ENCODE data around the gene RASAL2. TPM values are rescaled to one million over a fixed set of nuclear protein-coding genes. Genes with fewer than 3 reads are reported as not detected.

The RASAL2 gene
- total RNA-seq, 4 donors from 2014 or later, result 17.0 to 27.4 (median 20.2) TPM

DNA sequence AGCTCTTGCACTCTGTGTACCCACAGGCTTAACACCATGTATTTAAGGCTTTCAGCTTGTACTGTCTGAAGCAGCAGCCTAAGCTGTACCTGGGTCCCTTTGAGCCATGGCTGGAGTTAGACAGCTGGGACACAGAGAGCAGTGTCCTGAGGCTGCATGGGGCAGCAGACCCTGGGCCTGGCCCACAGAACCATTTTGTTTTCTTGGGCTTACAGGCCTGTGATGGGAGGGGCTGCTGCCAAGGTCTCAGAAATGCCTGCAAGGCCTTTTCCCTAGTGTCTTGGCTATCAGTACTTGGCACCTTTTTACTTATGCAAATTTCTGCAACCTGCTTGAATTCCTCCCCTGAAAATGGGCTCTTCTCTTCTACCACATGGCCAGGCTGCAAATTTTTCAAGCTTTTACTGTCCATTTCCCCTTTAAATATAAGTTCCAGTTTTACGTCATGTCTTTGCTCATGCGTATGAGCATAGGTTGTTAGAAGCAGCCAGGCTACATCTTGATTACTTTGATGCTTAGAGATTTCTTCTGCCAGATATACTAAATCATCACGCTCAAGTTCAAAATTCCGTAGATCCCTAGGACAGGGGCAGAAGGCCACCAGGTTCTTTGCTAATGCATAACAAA lies 259.0 kb downstream of the RASAL2 start:
- no peaks in the 10 kb centered on the region for H3K27me3 ChIP-seq
- no peaks in the 10 kb centered on the region for H3K4me1 ChIP-seq
- no peak for ATAC-seq
- no peak overlapping the region for H3K4me3 ChIP-seq
- peaks cover 0 to 11% (median 0%) of the 10 kb centered on the region in 3 donors for H3K9me3 ChIP-seq
- 90 to 95% methylated on average over 2 to 4 of the region's 4 CpGs for WGBS, 2 donors (ENCODE audit: low coverage in 1 of 2)
- no peak for TF ChIP-seq POLR2A (IDR thresholded peaks at IDR 0.05)
- TF ChIP-seq, protein P1, sequence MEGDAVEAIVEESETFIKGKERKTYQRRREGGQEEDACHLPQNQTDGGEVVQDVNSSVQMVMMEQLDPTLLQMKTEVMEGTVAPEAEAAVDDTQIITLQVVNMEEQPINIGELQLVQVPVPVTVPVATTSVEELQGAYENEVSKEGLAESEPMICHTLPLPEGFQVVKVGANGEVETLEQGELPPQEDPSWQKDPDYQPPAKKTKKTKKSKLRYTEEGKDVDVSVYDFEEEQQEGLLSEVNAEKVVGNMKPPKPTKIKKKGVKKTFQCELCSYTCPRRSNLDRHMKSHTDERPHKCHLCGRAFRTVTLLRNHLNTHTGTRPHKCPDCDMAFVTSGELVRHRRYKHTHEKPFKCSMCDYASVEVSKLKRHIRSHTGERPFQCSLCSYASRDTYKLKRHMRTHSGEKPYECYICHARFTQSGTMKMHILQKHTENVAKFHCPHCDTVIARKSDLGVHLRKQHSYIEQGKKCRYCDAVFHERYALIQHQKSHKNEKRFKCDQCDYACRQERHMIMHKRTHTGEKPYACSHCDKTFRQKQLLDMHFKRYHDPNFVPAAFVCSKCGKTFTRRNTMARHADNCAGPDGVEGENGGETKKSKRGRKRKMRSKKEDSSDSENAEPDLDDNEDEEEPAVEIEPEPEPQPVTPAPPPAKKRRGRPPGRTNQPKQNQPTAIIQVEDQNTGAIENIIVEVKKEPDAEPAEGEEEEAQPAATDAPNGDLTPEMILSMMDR (IDR thresholded peaks at IDR 0.05), result no peak
- TF ChIP-seq EP300 (IDR thresholded peaks at IDR 0.05), result no peak
- no peak for TF ChIP-seq POLR2AphosphoS5 (IDR thresholded peaks at IDR 0.05)
- no peaks in the 10 kb centered on the region for H3K36me3 ChIP-seq
- no peak overlapping the region for H3K27ac ChIP-seq

DNA sequence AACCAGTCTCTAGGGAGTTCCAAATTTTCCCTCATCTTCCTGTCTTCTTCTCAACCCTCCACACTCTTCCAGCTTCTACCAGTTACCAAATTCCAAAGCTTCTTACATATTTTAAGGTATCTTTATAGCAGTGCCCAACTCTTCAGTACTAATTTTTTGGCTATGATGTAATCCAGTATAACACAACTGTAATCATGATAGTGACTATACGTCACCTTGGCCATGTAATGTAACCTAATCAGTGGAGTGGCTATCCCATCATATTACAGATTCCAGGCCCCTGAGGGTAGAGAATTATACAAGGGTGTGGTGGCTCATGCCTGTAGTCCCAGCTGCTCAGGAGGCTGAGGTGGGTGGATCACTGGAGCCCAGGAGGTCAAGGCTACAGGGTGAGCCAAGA lies 259.6 kb downstream of the RASAL2 start:
- Histone ChIP-seq H3K36me3 (no peaks in the 10 kb centered on the region), H3K4me1 (no peaks in the 10 kb centered on the region), H3K4me3 (no peak overlapping the region), H3K27me3 (no peaks in the 10 kb centered on the region), H3K9me3 (peaks cover 0 to 11% (median 0%) of the 10 kb centered on the region in 3 donors), H3K27ac (no peak overlapping the region)
- ATAC-seq, result no peak
- TF ChIP-seq POLR2A (IDR thresholded peaks at IDR 0.05) (no peak), EP300 (IDR thresholded peaks at IDR 0.05) (no peak), POLR2AphosphoS5 (IDR thresholded peaks at IDR 0.05) (no peak)
- TF ChIP-seq, protein P1 (IDR thresholded peaks at IDR 0.05), result no peak
- WGBS, 2 donors (ENCODE audit: low coverage in 1 of 2), result 93% methylated on average over 1 of the region's 1 CpG; no CpG with 5 or more reads in 1 of the 2 donors

DNA sequence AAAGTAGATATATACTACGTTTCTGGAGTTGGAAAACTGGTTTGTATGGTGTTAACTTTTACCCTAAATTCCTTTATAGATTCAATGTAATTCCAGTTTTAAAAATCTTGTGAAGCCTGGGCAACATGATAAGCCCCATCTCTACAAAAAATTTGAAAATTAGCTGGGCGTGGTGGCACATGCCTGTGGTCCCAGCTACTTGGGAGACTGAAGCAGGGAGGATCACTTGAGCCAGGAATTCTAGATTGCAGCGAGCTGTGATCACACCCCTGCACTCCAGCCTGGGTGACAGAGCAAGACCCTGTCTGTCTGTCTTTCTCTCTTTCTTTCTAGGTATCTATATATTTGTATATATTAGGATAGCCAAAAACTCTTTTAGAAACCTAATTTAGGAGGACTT lies 260.9 kb downstream of the RASAL2 start:
- ATAC-seq, result no peak
- no peak for TF ChIP-seq POLR2AphosphoS5 (IDR thresholded peaks at IDR 0.05)
- TF ChIP-seq POLR2A (IDR thresholded peaks at IDR 0.05), result no peak
- TF ChIP-seq EP300 (IDR thresholded peaks at IDR 0.05), result no peak
- TF ChIP-seq, protein P1 (IDR thresholded peaks at IDR 0.05), result no peak
- Histone ChIP-seq H3K4me1 (no peaks in the 10 kb centered on the region), H3K4me3 (no peak overlapping the region), H3K9me3 (peaks cover 0 to 11% (median 0%) of the 10 kb centered on the region in 3 donors), H3K36me3 (no peaks in the 10 kb centered on the region), H3K27me3 (no peaks in the 10 kb centered on the region), H3K27ac (no peak overlapping the region)
- WGBS, 2 donors (ENCODE audit: low coverage in 1 of 2), result 83 to 84% methylated on average over 2 to 3 of the region's 3 CpGs

DNA sequence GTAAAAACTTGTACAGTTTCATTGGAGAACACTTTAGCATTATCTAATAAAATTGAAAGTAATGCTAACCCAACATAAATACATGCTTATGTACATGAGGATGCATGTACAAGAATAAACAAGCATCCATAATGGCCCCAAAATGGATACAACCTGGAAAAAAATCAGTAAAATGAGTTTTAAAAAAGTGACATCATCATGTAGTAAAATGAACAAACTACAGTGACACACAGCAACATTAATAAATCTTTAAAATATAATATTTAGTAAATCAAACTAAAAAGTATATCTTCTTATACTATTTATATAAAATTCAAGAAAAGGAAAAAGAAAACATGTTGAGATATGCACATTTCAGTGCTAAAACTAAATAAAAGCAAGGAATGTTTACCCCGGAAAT lies 262.4 kb downstream of the RASAL2 start:
- no peaks in the 10 kb centered on the region for H3K4me1 ChIP-seq
- no peaks in the 10 kb centered on the region for H3K27me3 ChIP-seq
- H3K27ac ChIP-seq, result no peak overlapping the region
- H3K9me3 ChIP-seq, result peaks cover 0 to 11% (median 0%) of the 10 kb centered on the region in 3 donors
- no peaks in the 10 kb centered on the region for H3K36me3 ChIP-seq
- no peak for ATAC-seq
- no peak overlapping the region for H3K4me3 ChIP-seq
- TF ChIP-seq POLR2AphosphoS5 (IDR thresholded peaks at IDR 0.05), result no peak
- TF ChIP-seq, protein P1 (IDR thresholded peaks at IDR 0.05), result no peak
- TF ChIP-seq EP300 (IDR thresholded peaks at IDR 0.05), result no peak
- no peak for TF ChIP-seq POLR2A (IDR thresholded peaks at IDR 0.05)
- WGBS, 2 donors (ENCODE audit: low coverage in 1 of 2), result 95 to 100% methylated on average over 1 of the region's 1 CpG

DNA sequence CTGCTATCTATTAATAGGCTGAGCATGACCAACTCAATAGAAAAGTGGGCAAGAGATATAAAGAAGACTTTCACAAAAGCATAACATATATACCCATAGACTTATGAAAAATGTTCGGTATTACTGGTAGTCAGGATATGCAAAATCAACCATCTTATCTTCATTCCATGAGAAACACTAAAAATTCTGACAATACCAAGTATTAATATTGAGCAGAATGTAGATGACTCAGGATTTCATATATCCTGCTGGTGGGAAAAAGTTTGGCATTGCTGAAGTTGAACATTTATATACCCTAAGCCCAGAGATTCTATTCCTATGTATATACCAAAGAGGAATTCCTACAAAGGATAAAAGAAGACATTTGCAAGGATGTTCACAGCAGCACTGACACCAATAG lies 264.6 kb downstream of the RASAL2 start:
- Histone ChIP-seq H3K27ac (no peak overlapping the region), H3K27me3 (no peaks in the 10 kb centered on the region), H3K36me3 (no peaks in the 10 kb centered on the region), H3K4me1 (no peaks in the 10 kb centered on the region), H3K9me3 (no peaks in the 10 kb centered on the region), H3K4me3 (no peak overlapping the region)
- no peak for TF ChIP-seq POLR2AphosphoS5 (IDR thresholded peaks at IDR 0.05)
- no peak for TF ChIP-seq POLR2A (IDR thresholded peaks at IDR 0.05)
- TF ChIP-seq EP300 (IDR thresholded peaks at IDR 0.05), result no peak
- TF ChIP-seq, protein P1 (IDR thresholded peaks at IDR 0.05), result no peak
- 100% methylated on average over 1 of the region's 1 CpG for WGBS, 2 donors (ENCODE audit: low coverage in 1 of 2)
- no peak for ATAC-seq
